Measurements from ENCODE around the gene AHRR.
"Not testable (repeated sequence)": the region's sequence is repeated elsewhere in the genome, so short reads cannot be mapped to it uniquely, and the experiment has no call there.

AHRR gene

GRCh38 chr5:398475-399295, 77.2 kb downstream of the AHRR start:
- no peak for DNase-seq

GRCh38 chr5:399296-400281, 78.1 kb downstream of the AHRR start:
- peak; percentile 99 for DNase-seq

DNA sequence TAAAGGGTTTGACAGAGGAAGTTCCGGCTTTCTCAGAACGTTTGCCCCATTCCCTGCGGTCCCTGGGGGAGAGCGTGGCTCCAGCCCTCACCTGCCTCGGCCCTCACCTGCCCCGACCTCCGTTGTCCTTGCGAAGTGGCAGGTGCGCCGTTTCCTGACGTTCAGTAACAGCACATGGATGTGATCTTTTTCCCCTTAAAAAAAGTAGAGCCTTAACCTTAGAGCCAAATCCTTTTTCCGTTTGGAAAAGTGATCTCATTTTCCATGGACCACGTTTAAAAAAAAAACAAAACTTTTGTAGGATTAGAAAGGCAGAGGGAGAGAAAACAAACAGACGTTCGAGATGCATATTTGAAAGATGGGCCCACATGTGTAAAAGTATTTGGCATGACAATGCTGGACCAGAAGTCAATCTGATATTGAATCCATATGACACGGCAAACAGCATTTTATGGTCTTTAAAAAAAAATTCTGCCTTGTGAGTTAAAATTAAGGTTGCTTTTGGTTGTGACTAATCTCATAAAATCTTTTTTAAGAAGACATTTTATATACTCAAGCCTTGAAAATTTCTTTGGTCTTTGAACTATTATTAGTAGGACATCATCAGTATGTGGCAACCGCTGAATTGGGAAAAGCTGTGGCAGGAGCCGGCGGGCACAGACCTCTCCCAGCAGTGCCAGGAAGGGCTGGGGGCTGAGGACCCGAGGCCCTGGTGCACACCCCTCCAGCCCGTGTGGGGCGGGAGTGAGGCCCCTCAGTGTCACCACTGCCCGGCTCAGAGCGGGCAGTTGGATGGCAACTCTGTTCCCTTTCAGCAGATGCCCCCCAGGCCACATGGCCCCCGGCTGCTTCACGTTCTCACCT, 79.0 kb downstream of the AHRR start:
- DNase-seq: peak; percentile 90 to 95

GRCh38 chr5:401146-402034, 79.9 kb downstream of the AHRR start:
- DNase-seq: no peak

DNA sequence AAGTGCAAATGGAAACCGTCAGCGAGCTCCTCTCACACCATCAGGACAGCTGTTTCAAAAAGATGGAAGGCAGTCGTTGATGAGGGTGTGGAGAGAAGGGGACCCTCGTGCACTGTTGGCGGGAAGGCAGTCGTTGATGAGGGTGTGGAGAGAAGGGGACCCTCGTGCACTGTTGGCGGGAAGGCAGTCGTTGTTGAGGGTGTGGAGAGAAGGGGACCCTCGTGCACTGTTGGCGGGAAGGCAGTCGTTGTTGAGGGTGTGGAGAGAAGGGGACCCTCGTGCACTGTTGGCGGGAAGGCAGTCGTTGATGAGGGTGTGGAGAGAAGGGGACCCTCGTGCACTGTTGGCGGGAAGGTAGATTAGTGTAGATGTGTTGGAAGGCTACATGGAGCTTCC, 80.7 kb downstream of the AHRR start:
- DNase-seq: not testable (repeated sequence)

GRCh38 chr5:402615-403359, 81.3 kb downstream of the AHRR start:
- no peak for DNase-seq

GRCh38 chr5:403995-404394, 82.5 kb downstream of the AHRR start:
- DNase-seq: no peak

GRCh38 chr5:404666-405241, 83.2 kb downstream of the AHRR start:
- DNase-seq: no peak

GRCh38 chr5:405421-405820, 83.9 kb downstream of the AHRR start:
- DNase-seq: no peak

GRCh38 chr5:406041-406440, 84.5 kb downstream of the AHRR start:
- no peak for DNase-seq

DNA sequence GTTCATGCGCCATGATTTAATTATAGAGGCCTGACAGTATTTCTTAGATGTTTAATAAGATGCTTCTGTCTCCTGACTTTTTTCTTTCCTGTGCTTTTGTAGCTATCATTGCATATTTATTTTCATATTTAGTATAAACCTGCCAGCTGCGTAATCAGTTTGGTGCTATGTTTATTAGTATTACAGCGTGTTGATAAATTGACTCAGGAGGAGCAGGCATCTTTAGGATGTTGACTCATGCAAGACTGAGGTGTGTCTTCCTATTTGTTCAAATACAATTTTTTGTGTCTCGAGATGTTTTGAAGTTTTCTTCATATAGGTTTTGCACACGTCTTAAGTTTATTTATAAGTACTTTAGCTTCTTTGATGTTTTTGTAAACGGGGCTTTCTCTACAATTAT, 85.5 kb downstream of the AHRR start:
- DNase-seq: no peak

DNA sequence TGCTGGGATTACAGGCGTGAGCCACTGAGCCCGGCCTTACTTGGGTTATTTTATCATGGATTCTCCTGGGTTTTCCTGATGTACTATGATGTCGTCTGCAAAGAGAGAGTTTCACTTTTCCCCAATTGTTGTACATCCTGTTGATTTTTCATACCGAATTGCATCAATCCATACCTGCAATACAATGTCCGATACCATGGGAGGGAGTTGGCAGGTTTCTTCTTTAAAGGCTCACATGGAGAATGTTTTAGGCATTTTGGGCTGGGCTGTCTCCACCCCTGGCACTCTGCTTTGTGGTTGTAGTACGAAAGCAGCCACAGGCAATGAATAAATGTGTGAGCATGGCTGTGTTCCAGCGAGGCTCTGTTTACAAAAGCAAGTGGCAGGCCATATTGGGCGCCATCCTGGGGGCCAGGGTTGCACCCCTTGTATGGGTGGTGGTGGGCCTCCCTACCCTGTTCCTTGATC, 86.3 kb downstream of the AHRR start:
- DNase-seq: peak in 1 of 2 experiments; percentile 35

DNA sequence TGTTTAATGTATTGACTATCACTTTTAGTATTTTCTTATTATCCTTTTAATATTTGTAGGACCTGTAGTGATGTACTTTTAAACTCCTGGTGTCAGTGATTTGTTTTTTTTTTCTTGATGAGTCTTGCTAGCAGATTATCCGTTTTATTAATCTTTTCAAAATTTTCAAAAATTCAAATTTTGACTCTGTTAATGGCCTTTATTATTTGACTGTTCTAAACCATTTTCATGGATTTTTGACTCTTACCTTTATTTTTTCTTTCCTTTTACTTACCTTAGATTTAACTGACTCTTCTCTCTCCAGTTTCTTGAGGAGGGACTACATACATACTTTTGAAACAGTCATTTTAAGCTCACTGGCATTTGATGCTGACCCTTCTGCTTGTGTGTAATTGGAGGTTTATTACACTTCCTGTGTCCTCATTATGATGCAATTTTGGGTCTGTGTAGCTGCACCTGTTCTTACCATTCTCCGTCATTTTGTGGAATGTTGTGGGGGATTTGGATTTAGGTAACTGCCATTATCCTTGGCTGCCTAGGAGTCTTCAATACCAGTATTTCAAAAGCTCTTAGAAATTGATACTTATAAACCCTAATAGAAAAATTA, 89.5 kb downstream of the AHRR start:
- peak; percentile 61 to 67 for DNase-seq

- peak; percentile 39 to 66 for DNase-seq
Observed at GRCh38 chr5:411728-412127, 90.2 kb downstream of the AHRR start.

GRCh38 chr5:414991-415927, 93.7 kb downstream of the AHRR start:
- DNase-seq: not testable (repeated sequence)

DNA sequence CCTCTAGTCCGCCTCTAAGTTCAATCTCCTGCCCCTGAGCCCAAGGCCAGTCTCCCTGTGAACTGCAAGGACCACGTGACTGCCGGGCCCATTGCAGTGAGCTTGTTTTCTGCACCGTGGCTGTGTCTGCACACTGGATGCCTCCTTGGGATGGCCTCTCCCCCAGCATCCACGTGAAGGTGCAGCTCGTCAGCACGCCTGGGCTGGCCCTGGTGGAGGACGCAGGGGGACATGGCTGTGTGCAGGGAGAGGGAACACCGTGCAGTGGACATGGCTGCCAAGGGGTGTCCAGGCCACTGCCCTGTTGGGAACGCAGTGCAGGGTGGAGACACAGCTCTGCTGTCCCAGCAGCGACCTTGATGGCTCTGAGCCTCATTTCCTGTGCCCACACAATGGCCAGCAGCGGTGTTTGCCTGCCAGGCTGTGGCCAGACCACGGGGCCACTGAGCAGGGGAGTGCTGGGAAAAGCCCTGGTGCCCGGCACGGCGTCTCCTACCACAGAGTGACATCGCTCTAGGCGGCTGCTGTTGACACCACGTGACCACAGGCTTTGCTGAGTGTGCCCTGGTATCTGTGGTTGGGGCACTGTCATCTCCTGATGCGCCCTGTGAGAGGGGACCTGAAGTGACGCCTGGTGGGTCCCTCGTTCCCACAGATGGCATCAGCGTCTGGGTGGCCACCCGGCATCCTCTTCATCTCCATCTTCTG, 94.6 kb downstream of the AHRR start:
- DNase-seq: no peak

- no peak for DNase-seq
Observed at GRCh38 chr5:416636-416960, 95.1 kb downstream of the AHRR start.

Measured in NCI-H1930 (cell line).